KOPT-K1 (cell line): Measurements from ENCODE around the gene EPHB1.
"Not testable (repeated sequence)": the region's sequence is repeated elsewhere in the genome, so short reads cannot be mapped to it uniquely, and the experiment has no call there.

Experiments
- H3K27ac ChIP-seq: fragments of 200-600 bp; sonication (generic); 2 replicates; pipeline ENCODE4 v1.5.1; 2016; ENCODE audit warnings: antibody characterized with exemption, mild to moderate bottlenecking, low read depth, low read length; ENCODE audit not compliant: poor library complexity, severe bottlenecking
- H3K36me3 ChIP-seq: fragments of 200-600 bp; sonication (generic); 2 replicates; pipeline ENCODE4 v1.5.1; 2017; ENCODE audit warnings: antibody characterized with exemption, mild to moderate bottlenecking, low read length, moderate library complexity; ENCODE audit not compliant: insufficient read depth
- H3K9me3 ChIP-seq: fragments of 200-600 bp; sonication (generic); 2 replicates; pipeline ENCODE4 v1.5.1; 2017; ENCODE audit warnings: antibody characterized with exemption, low read length, mild to moderate bottlenecking; ENCODE audit not compliant: insufficient read depth, poor library complexity, severe bottlenecking

EPHB1 gene

GRCh38 chr3:135109681-135110080 is 314.6 kb downstream of the EPHB1 start:
- H3K36me3 ChIP-seq = no peaks in the 10 kb centered on the region
- H3K27ac ChIP-seq = no peak overlapping the region
- no peaks in the 10 kb centered on the region for H3K9me3 ChIP-seq

GRCh38 chr3:135114551-135114950 is 319.5 kb downstream of the EPHB1 start:
- H3K9me3 ChIP-seq, H3K36me3 ChIP-seq, H3K27ac ChIP-seq: not testable (repeated sequence)

GRCh38 chr3:135117977-135118376 is 322.9 kb downstream of the EPHB1 start:
- Histone ChIP-seq H3K27ac (no peak overlapping the region), H3K9me3 (no peaks in the 10 kb centered on the region), H3K36me3 (no peaks in the 10 kb centered on the region)

GRCh38 chr3:135118792-135119191 is 323.7 kb downstream of the EPHB1 start:
- Histone ChIP-seq H3K9me3 (no peaks in the 10 kb centered on the region), H3K36me3 (no peaks in the 10 kb centered on the region), H3K27ac (no peak overlapping the region)

- Histone ChIP-seq H3K9me3 (no peaks in the 10 kb centered on the region), H3K36me3 (no peaks in the 10 kb centered on the region), H3K27ac (no peak overlapping the region)
These were observed 330.2 kb downstream of the EPHB1 start for GRCh38 chr3:135125171-135125801.

- no peaks in the 10 kb centered on the region for H3K36me3 ChIP-seq
- no peaks in the 10 kb centered on the region for H3K9me3 ChIP-seq
- no peak overlapping the region for H3K27ac ChIP-seq
These were observed 332.9 kb downstream of the EPHB1 start for GRCh38 chr3:135127946-135128470.

GRCh38 chr3:135128818-135129217 is 333.8 kb downstream of the EPHB1 start:
- Histone ChIP-seq H3K27ac (no peak overlapping the region), H3K36me3 (no peaks in the 10 kb centered on the region), H3K9me3 (no peaks in the 10 kb centered on the region)

GRCh38 chr3:135131290-135131689 is 336.2 kb downstream of the EPHB1 start:
- no peaks in the 10 kb centered on the region for H3K9me3 ChIP-seq
- H3K27ac ChIP-seq = no peak overlapping the region
- H3K36me3 ChIP-seq = no peaks in the 10 kb centered on the region

- Histone ChIP-seq H3K9me3 (no peaks in the 10 kb centered on the region), H3K27ac (no peak overlapping the region), H3K36me3 (no peaks in the 10 kb centered on the region)
These were observed 339.0 kb downstream of the EPHB1 start for GRCh38 chr3:135133905-135134683.

GRCh38 chr3:135134684-135135075 is 339.6 kb downstream of the EPHB1 start:
- Histone ChIP-seq H3K36me3 (no peaks in the 10 kb centered on the region), H3K27ac (no peak overlapping the region), H3K9me3 (no peaks in the 10 kb centered on the region)

- Histone ChIP-seq H3K27ac (no peak overlapping the region), H3K36me3 (no peaks in the 10 kb centered on the region), H3K9me3 (no peaks in the 10 kb centered on the region)
These were observed 340.4 kb downstream of the EPHB1 start for GRCh38 chr3:135135445-135135844.

GRCh38 chr3:135136361-135137100 is 341.5 kb downstream of the EPHB1 start:
- no peaks in the 10 kb centered on the region for H3K36me3 ChIP-seq
- H3K27ac ChIP-seq = no peak overlapping the region
- H3K9me3 ChIP-seq = no peaks in the 10 kb centered on the region

GRCh38 chr3:135137296-135137695 is 342.2 kb downstream of the EPHB1 start:
- H3K9me3 ChIP-seq = no peaks in the 10 kb centered on the region
- no peaks in the 10 kb centered on the region for H3K36me3 ChIP-seq
- no peak overlapping the region for H3K27ac ChIP-seq

GRCh38 chr3:135138776-135139175 is 343.7 kb downstream of the EPHB1 start:
- Histone ChIP-seq H3K9me3 (no peaks in the 10 kb centered on the region), H3K36me3 (no peaks in the 10 kb centered on the region), H3K27ac (no peak overlapping the region)

- Histone ChIP-seq H3K36me3 (no peaks in the 10 kb centered on the region), H3K27ac (no peak overlapping the region), H3K9me3 (no peaks in the 10 kb centered on the region)
These were observed 345.5 kb downstream of the EPHB1 start for GRCh38 chr3:135140591-135140990.
